Activated CD8-positive, alpha-beta memory T cell treated with anti-CD3 and anti-CD28 coated beads, Interleukin-2, amount 50 U/mL, for 24 hours (primary cell): Measurements from ENCODE around the gene CAMK2N1.

Experiments
- DNase-seq: peaks from one replicate; pipeline ENCODE4 v3.0.0-alpha.2; 2020; ENCODE audit errors: extremely low read depth

The CAMK2N1 gene

GRCh38 chr1:20445956-20446355, 40.1 kb downstream of the CAMK2N1 start:
- DNase-seq = no peak

GRCh38 chr1:20443703-20444586, 42.1 kb downstream of the CAMK2N1 start:
- no peak for DNase-seq

GRCh38 chr1:20442920-20443625, 42.9 kb downstream of the CAMK2N1 start:
- no peak for DNase-seq

- peak; percentile 12 for DNase-seq
Observed at GRCh38 chr1:20440785-20441200, 45.2 kb downstream of the CAMK2N1 start.

- no peak for DNase-seq
Observed at GRCh38 chr1:20439282-20439681, 46.7 kb downstream of the CAMK2N1 start.

GRCh38 chr1:20437640-20438039, 48.4 kb downstream of the CAMK2N1 start:
- no peak for DNase-seq

GRCh38 chr1:20432891-20433290, 53.1 kb downstream of the CAMK2N1 start:
- no peak for DNase-seq
